GM23338 (cell line): ENCODE results near the gene IMMP2L.

Experiments
- CTCF ChIP-seq, 2 experiments: fragments of 200-600 bp in 1 of 2; sonication (generic) in 1 of 2; conservative IDR thresholded peaks; 2 replicates each; pipeline versions ENCODE4 v1.5.1 to v1.6.1; 2016 to 2017; ENCODE audit warnings: antibody characterized with exemption in 2 of 2, low read depth in 2 of 2, mild to moderate bottlenecking in 2 of 2, moderate library complexity in 1 of 2
- EZH2 ChIP-seq: fragments of 200-600 bp; sonication (generic); IDR thresholded peaks from one replicate; pipeline ENCODE4 v1.8.0; 2017; ENCODE audit warnings: antibody characterized with exemption, mild to moderate bottlenecking, low read depth; ENCODE audit not compliant: unreplicated experiment
- EZH2phosphoT487 ChIP-seq: fragments of 200-600 bp; sonication (generic); IDR thresholded peaks from one replicate; pipeline ENCODE4 v1.8.1; 2018; ENCODE audit warnings: antibody characterized with exemption; ENCODE audit not compliant: unreplicated experiment
- NANOG ChIP-seq: IDR thresholded peaks from 2 replicates; pipeline ENCODE4 v1.6.1; 2016; ENCODE audit warnings: antibody characterized with exemption, borderline replicate concordance
- POLR2AphosphoS5 ChIP-seq: IDR thresholded peaks from 2 replicates; pipeline ENCODE4 v1.6.1; 2016; ENCODE audit warnings: antibody characterized with exemption, low read depth
- ZNF114 ChIP-seq: fragments of 250-450 bp; sonication (Bioruptor Pico); IDR thresholded peaks from 2 replicates; pipeline ENCODE4 v1.5.0; 2020; ENCODE audit warnings: mild to moderate bottlenecking, moderate library complexity
- TF ChIP-seq, protein P1 (sequence below): IDR thresholded peaks from one replicate; pipeline ENCODE4 v1.6.1; 2018; ENCODE audit warnings: antibody characterized with exemption; ENCODE audit not compliant: unreplicated experiment

DNA sequence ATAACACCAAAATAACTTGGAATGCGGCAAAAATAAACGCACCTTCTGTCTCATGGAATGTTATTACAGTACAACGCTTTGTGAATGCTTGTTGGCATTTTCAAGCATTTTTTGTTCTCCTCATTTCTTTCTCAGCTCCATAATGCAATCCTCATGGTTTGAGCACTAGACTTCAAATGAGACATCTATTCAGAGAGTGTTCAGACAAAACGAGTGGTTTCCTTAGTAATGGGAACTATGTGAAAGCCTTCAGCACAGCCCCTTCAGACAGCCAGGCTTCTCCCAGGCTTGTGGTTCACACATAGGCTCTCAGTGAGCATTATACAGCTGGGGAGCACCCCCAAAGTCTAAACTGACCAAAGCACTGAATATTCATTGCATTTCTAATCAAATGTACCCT is 479.9 kb downstream of the IMMP2L start:
- TF ChIP-seq, protein P1, sequence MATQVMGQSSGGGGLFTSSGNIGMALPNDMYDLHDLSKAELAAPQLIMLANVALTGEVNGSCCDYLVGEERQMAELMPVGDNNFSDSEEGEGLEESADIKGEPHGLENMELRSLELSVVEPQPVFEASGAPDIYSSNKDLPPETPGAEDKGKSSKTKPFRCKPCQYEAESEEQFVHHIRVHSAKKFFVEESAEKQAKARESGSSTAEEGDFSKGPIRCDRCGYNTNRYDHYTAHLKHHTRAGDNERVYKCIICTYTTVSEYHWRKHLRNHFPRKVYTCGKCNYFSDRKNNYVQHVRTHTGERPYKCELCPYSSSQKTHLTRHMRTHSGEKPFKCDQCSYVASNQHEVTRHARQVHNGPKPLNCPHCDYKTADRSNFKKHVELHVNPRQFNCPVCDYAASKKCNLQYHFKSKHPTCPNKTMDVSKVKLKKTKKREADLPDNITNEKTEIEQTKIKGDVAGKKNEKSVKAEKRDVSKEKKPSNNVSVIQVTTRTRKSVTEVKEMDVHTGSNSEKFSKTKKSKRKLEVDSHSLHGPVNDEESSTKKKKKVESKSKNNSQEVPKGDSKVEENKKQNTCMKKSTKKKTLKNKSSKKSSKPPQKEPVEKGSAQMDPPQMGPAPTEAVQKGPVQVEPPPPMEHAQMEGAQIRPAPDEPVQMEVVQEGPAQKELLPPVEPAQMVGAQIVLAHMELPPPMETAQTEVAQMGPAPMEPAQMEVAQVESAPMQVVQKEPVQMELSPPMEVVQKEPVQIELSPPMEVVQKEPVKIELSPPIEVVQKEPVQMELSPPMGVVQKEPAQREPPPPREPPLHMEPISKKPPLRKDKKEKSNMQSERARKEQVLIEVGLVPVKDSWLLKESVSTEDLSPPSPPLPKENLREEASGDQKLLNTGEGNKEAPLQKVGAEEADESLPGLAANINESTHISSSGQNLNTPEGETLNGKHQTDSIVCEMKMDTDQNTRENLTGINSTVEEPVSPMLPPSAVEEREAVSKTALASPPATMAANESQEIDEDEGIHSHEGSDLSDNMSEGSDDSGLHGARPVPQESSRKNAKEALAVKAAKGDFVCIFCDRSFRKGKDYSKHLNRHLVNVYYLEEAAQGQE = no peak
- TF ChIP-seq EZH2 = no peak
- no peak for TF ChIP-seq CTCF (conservative IDR thresholded peaks at IDR 0.05; ENCODE audit: low read depth in 2 of 2)
- TF ChIP-seq NANOG = no peak
- no peak for TF ChIP-seq EZH2phosphoT487
- no peak for TF ChIP-seq POLR2AphosphoS5
- no peak for TF ChIP-seq ZNF114 (CRISPR knock-in tag)
